Measurements from ENCODE around the gene PSME3IP1.
"Not testable (repeated sequence)": the region's sequence is repeated elsewhere in the genome, so short reads cannot be mapped to it uniquely, and the experiment has no call there.

Gene PSME3IP1

DNA sequence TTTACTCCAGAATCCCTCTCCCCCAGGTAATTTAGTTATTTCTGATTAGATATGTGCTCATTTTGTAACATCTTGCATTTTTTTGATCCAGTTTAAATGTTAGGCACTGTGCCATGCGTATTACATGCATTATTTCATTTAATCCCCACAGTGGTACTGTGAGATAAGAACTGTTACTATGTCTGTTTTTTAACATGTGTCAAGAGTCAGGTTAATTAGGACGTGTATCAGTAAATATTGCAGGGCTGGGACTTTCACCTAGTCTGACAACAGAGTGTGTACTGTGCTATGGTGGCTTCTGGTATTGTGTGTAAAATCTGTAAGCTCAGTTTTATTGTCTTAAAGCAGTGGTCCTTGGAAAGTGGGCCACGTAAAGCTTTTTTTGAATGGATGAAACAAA lies 10.9 kb upstream of the PSME3IP1 start:
- no peak for DNase-seq

DNA sequence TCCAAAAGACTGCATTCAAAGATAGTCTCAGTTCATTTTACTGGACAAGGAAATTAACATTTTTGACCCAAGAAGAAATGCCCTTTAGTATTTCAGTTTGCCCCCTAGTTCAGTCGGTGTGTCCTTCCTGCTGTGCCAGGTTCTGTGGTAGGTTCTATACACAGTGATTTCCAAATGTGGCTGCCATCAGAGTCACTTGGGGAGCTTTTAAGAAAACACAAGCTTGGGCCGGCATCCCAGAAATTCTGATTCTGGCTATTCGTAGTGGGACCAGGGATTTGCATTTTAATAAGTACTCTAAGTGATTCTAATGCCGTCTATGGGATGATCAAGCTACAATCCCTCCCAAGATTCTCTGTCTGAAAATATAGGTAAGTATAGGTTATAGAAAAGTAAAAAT lies 10.4 kb upstream of the PSME3IP1 start:
- DNase-seq = no peak

- peak; percentile 79 for DNase-seq
Measured at GRCh38 chr16:57194512-57194911, 8.7 kb upstream of the PSME3IP1 start.

DNA sequence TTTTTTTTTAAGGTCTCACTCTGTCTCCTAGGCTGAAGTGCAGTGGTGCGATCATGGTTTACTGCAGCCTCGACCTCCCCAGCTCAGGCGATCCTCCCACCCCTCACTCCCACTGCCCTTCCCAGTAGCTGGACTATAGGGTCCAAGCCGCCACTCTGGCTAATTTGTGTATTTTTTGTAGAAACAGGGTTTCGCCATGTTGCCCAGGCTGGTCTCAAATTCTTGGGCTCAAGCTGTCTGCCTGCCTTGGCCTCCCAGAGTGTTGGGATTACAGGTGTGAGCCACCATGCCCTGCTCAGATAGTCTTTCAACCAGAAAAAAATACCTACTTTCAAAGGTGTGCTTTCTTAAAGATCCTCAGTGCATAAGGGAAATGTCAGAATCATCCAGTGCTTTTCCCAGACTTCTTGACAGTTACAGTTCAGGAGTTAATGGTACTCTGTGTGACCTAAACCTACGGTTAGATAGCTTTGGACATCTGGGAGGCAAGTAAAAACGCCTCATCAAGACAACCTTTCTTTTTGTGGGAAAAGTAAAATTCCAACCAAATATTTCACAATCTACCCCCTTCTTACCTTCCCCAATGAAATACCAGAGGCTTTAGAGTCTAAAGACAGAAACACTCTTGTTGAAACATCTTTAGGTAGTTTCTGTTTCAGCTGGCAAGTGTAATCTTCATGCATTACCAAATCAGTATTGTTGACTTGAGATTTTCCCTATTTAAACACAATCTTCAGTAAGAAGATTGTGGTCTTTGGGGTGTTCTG lies 7.1 kb upstream of the PSME3IP1 start:
- no peak for DNase-seq

DNA sequence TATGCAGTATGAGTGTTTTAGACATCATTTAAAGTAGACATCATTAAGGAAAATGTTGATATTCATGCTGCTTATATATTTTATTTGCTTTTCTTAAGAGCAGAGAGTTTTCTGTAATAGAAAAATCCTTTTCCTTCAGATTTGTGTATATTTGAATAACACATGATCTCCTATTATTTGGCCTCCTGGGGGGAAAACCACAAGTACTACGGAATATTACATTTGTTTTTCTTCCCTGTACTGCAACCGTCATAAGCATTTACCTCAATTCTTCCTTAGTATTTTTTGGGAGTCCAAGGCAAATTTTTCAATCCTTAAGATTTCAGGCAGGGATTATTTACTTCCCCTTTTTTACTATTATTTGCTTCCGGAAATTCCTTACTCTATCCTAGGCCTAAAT lies 6.3 kb upstream of the PSME3IP1 start:
- DNase-seq = no peak

DNA sequence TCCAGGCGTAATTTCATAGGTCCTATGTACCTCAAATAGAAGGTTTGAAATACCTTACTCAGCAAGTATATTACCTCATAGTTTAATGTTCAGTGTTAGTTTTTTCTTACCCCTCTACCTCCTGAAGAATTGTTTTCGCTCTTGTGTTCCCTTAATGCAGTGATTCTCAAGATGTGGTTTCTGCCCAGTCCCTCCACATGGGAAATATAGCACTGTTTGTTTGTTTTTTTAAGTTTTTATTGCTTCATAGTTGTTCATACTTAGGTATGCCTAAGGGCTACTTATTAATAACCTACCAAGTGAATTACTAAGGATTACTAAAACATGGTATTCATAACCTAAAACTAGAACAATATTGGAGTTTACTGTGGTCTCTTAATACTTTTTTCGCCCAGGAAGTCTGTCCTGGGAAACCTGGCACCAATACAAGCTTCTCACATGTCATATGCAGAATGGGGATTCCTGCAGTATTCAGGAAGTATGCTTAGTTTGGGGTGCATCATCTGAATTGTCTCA lies 5.3 kb upstream of the PSME3IP1 start:
- DNase-seq = no peak

GRCh38 chr16:57190136-57190535 lies 4.3 kb upstream of the PSME3IP1 start:
- DNase-seq = no peak

DNA sequence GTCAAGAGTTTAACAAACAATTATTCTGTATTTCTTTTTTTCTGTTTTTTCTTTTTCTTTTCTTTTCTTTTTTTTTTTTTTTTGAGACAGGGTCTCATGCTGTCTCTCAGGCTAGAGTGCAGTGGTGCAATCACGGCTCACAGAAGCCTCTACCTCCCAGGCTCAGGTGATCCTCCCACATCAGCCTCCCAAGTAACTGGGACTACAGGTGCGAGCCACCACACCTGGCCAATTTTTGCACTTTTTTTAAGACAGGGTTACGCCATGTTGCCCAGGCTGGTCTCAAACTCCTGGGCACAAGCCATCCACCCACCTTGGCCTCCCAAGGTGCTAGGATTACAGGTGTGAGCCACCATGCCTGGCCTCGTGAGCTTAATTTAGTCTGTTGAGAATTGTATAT lies 3.7 kb upstream of the PSME3IP1 start:
- not testable (repeated sequence) for DNase-seq

- no peak for DNase-seq
Measured at GRCh38 chr16:57188711-57189002, 2.8 kb upstream of the PSME3IP1 start.

DNA sequence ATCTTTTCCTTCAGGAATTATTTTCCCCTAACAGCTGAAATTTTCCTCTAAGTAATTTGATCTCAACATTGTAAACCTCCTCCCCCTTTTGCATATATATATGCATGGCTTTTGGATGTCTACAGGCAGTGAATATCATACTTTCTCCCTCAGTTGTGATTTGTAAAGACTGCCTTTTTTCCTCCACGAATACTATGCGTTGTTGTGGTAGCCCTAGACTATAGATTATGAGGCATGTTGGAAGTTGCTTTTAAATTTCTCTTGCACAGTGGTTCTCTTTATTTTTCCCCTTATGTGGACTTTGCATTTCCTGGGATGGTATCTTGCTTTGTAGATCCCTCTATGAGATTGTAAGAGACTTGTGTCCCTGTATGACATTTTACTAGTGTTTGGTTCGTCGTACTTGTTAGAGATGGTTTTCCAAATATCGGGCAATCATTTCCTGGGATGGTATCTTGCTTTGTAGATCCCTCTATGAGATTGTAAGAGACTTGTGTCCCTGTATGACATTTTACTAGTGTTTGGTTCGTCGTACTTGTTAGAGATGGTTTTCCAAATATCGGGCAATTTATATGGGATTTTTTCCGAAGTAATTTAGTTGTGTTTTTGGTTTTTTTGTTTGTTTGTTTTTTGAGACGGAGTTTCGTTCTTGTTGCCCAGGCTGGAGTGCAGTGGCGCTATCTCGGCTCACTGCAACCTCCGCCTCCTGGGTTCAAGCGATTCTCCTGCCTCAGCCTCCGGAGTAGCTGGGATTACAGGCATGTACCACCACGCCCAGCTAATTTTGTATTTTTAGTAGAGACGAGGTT lies 2.3 kb upstream of the PSME3IP1 start:
- DNase-seq = not testable (repeated sequence)

DNA sequence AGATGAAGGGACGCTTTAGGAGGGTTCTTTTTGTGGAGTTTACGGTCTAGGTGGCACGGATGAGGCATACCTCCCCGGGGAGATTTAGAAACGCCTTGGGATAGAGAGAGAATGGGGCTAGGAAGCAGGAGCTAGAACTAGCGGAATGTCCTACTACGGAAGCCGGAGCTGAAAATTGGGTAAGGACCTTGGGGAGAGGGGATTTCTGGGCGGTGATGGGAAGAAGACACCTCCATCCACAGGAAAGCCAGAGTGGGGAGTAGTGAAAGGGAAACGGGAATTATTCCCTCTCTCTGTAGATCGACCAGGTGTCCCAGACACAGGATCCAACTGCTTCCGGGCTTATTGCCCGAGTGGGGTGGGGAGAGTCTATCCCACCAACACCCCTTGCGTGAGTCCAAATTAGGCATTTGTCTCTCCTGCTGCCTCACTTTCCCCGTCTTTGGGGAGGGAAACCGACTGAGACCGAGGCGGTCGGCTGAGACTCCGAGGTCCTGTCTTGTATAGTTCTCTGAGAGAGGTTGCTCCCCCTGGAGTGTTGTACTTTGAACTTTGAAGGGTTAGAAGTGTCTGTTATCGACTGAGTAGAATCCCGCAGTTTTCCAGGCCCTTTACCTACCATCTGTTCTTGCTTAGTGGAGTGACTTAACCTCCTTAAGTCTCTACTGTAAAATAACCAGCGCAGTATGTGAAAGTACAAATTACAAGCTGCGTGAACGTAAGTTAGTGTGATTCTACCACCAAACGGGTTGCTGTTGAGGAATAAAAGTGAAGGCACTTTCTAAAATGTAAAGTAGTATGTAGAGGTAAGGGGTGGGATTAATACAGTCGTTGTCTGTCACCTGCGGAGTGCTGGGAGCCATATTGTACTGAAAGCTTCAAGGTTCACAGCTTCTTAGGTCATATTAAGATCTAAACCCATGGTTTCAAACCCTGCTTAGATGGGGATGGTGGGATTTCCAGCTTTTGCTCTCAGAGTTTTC lies 1.3 kb upstream of the PSME3IP1 start:
- DNase-seq = no peak

DNA sequence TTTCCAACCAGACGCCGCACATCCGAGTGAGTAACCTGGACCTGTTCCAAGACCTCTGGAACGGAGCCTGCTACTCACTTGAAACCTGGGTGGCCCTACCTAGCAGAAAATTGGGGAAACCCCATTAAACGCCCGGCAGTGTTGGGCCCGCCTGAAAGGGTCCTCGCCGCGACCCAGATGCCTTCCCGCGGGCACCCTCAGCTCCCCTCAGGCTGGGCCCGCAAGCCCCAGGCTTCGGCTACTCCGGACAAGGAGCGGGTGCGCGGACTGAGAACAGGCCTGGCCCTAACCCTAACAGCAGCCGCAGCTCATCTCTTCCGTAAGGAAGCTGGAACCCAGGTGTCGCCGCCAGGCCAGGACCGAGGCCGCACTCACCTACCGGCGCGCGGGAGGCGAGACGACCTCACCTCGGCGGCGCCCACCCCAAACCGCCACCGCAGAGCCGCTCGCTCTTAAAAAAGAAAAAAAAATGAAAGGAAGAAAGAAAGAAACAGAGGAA lies 344 bp downstream of the PSME3IP1 start:
- no peak for DNase-seq

- no peak for DNase-seq
Measured at GRCh38 chr16:57184887-57185445, 873 bp downstream of the PSME3IP1 start.

- DNase-seq = no peak
Measured at GRCh38 chr16:57184113-57184512, 1.7 kb downstream of the PSME3IP1 start.

- DNase-seq = no peak
Measured at GRCh38 chr16:57179215-57179828, 6.5 kb downstream of the PSME3IP1 start.

DNA sequence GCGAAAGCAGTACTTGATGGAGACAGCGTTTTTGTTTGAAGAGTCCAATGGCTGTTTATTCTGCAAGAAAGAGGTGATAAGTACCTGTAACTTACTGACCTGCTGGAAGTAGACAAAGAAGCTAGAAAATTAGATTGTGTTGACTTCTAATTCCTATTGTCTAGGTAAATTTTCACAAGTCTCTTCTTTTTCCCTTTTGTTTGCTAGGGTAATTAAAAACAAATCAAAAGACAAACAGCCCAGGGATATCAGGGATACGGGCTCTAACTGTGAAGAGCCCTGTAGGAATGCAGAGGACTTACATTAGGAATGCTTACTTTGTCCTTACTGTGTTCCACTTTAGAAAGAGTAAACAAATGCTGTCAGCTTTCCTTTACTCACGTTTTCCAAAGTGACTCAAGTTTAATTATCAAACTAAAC lies 7.0 kb downstream of the PSME3IP1 start:
- no peak for DNase-seq

DNA sequence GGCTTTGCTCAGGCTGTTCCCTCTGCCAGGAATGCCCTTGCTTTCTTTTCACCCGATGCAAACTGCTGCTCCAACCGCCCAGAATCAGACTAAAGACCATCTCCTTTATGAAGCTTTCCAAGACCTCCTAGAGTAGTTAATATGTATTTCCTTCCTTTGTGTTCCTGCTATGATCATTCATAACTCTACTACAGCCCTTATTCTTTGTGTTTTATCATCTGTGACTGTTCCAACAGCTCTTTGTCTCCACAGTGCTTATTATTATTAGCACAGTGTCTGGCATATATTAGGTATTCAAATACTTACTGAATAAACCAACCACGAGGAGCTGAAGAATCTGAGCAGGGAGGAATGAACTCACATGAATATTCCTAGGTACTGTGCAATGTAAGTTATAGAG lies 7.6 kb downstream of the PSME3IP1 start:
- no peak for DNase-seq

- DNase-seq = no peak
Measured at GRCh38 chr16:57175896-57176295, 9.9 kb downstream of the PSME3IP1 start.

DNA sequence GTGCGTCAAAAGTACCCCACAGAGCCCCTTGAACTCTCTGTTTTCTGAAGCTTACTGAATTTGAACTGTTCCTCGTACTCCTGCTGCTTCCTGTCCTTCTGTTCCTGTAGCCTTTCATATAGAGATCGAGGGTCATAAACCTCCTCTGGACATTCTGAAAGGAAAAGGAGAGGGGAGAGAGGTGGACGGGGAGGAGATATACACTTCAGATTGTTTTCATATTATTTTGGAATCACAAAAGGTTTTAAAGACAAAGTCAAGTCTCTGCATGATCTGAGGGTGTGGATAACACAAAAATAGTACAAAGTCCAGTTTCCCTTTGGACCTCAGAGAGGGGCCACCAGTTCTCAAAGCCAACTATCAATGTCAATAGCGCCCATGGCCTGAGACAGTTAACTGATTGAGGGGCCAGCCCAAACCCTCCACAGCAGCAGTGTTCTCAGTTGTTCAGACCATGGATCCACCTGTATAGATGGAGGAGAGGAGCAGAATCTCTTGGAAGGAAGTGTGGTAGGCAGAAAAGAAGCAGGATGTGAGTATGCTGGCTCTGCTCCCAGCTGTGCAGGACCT lies 13.0 kb downstream of the PSME3IP1 start:
- DNase-seq = no peak

GRCh38 chr16:57169327-57169726 lies 16.5 kb downstream of the PSME3IP1 start:
- no peak for DNase-seq

DNA sequence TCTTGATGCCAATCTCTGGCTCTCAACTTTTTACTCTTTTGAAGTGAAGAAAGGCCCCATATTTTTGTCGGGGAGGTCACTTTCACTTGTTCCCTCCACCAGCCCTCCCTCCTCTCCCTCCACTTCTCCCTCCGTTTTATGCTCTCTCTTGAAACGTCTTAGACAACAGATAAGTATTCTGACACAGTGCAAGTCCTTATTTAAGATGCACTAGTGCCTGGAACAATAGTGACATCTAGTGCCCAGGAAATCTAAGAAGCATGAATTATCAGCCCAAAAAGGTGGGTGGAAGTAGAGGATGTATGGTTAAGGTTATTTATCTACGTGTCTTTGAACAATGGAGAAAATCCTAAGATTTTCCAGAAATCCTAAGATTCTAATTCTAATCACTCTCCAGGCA lies 17.9 kb downstream of the PSME3IP1 start:
- DNase-seq = no peak

DNA sequence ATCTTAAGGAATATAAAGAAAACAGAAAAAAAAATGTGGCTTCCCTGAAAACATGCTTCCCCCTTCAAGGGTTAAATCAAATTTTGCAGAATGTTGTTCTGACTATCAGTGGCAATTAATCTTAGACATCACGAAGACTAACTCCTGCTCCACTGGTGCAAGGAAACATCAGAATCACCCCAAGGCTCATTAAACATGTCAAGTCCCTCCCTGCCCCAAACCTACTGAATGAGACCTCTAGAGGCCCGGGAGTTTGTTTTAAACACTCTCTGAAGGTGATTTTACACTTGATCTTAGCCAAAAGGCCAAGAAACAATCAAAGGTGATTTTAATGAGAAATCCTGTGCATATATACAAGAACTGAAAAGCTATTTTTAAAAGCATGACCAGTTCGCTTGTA lies 18.3 kb downstream of the PSME3IP1 start:
- DNase-seq = no peak
